BLaER1 treated with 17β-estradiol and CSF1 and Interleukin-3, amounts not matched to agents 10 nM and 100 nM (cell line): ENCODE measurements around the gene AAMP.
A peak's percentile ranks its signal among the peaks of the same experiment; 100 is the strongest.

Experiments used
- H3K27ac ChIP-seq, 11 experiments: shearing (Covaris generic); formaldehyde crosslinking; 2 replicates each; pipeline ENCODE4 v1.8.1; 2022
- H3K27me3 ChIP-seq, 11 experiments: shearing (Covaris generic); formaldehyde crosslinking; 2 replicates each; pipeline ENCODE4 v1.8.1; 2022
- H3K36me3 ChIP-seq, 11 experiments: shearing (Covaris generic); formaldehyde crosslinking; 2 replicates each; pipeline ENCODE4 v1.8.1; 2022
- H3K4me1 ChIP-seq, 10 experiments: shearing (Covaris generic); formaldehyde crosslinking; 2 replicates each; pipeline ENCODE4 v1.8.1; 2022
- H3K4me2 ChIP-seq, 11 experiments: shearing (Covaris generic); formaldehyde crosslinking; 2 replicates each; pipeline ENCODE4 v1.8.1; 2022
- H3K4me3 ChIP-seq, 10 experiments: shearing (Covaris generic); formaldehyde crosslinking; 2 replicates each; pipeline ENCODE4 v1.8.1; 2022
- H3K9ac ChIP-seq, 11 experiments: shearing (Covaris generic); formaldehyde crosslinking; 2 replicates each; pipeline ENCODE4 v1.8.1; 2022
- H3K9me3 ChIP-seq, 11 experiments: shearing (Covaris generic); formaldehyde crosslinking; replicated peaks in 1 of 11; 2 replicates each; pipeline ENCODE4 v1.8.1; 2022
- H4K20me1 ChIP-seq, 11 experiments: shearing (Covaris generic); formaldehyde crosslinking; 2 replicates each; pipeline ENCODE4 v1.8.1; 2022
- Cebpa-rat ChIP-seq, 11 experiments: shearing (Covaris generic); IDR thresholded peaks; 2 replicates each; pipeline ENCODE4 v1.8.1; 2022

The AAMP gene

DNA sequence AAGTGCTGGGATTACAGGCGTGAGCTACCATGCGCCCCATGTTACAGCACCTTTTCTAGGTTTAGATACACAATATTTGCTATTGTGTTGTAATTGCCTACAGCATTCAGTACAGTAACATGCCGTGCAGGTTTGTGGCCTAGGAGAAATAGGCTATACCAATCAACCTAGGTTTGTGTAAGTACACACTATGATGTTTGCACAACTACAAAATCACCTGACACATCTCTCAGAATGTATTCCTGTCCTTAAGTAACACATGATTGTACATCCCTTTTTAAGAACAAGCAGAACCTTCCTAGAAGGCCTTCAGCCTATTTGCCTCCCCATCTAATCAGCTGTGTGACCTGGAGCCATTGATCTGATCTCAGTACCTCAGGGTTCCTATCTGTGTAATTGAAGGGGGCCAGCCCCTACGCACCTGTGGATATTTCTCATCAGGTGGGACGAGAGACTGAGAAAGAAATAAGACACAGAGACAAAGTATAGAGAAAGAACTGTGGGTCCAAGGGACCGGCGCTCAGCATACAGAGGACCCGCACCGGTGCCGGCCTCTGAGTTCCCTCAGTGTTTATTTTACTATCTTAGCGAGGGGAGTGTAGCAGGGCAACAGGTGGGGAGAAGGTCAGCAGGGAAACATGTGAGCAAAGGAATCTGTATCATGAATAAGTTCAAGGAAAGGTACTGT is 41.1 kb upstream of the AAMP start:
- no peak overlapping the region for H3K4me3 ChIP-seq
- no peak overlapping the region for H3K9ac ChIP-seq
- no peak overlapping the region for H3K4me2 ChIP-seq
- H3K27me3 ChIP-seq, result no peaks in the 10 kb centered on the region
- H4K20me1 ChIP-seq, result no peaks in the 10 kb centered on the region
- no peaks in the 10 kb centered on the region for H3K9me3 ChIP-seq
- TF ChIP-seq Cebpa-rat (IDR thresholded peaks at IDR 0.05), result no peak
- H3K36me3 ChIP-seq, result no peaks in the 10 kb centered on the region
- no peak overlapping the region for H3K27ac ChIP-seq
- peaks cover 6 to 26% (median 17%) of the 10 kb centered on the region in 10 experiments; a peak in 18 of 20 replicates for H3K4me1 ChIP-seq

DNA sequence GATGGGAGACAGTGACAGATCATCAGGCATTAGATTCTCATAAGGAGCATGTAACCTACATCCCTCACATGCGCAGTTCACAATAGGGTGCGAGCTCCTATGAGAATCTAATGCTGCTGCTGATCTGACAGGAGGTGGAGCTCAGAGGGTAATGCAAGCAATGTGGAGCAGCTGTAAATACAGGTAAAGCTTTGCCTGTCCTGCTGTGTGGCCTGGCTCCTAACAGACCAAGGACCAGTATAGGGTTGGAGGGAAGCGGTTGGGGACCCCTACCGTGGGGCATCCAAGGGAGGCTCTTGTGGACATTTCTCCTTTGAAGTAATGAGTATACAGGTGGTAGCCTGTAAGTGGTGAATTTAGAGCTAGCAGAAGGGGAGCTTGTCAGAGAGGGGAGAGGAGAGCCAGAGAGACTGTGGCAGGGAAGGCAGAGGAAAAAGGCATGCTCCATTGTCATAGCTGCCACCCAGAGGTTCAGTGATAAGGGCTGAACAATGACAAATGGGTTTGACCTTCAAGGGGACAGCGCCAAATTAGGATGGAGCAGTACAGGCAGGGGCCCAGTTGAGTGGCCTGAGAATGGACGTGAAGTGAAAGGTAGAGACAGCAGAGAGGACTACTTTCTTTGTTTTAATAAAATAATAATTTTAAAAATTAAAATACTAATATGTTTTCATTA is 37.6 kb upstream of the AAMP start:
- TF ChIP-seq Cebpa-rat (IDR thresholded peaks at IDR 0.05), result no peak
- no peak overlapping the region for H3K27ac ChIP-seq
- H3K4me3 ChIP-seq, result no peak overlapping the region
- peaks cover 6 to 21% (median 14%) of the 10 kb centered on the region in 10 experiments; a peak in 18 of 20 replicates for H3K4me1 ChIP-seq
- H4K20me1 ChIP-seq, result no peaks in the 10 kb centered on the region
- H3K27me3 ChIP-seq, result no peaks in the 10 kb centered on the region
- no peaks in the 10 kb centered on the region for H3K9me3 ChIP-seq
- H3K36me3 ChIP-seq, result no peaks in the 10 kb centered on the region
- H3K4me2 ChIP-seq, result no peak overlapping the region; a peak in 1 of 22 replicates
- H3K9ac ChIP-seq, result no peak overlapping the region

DNA sequence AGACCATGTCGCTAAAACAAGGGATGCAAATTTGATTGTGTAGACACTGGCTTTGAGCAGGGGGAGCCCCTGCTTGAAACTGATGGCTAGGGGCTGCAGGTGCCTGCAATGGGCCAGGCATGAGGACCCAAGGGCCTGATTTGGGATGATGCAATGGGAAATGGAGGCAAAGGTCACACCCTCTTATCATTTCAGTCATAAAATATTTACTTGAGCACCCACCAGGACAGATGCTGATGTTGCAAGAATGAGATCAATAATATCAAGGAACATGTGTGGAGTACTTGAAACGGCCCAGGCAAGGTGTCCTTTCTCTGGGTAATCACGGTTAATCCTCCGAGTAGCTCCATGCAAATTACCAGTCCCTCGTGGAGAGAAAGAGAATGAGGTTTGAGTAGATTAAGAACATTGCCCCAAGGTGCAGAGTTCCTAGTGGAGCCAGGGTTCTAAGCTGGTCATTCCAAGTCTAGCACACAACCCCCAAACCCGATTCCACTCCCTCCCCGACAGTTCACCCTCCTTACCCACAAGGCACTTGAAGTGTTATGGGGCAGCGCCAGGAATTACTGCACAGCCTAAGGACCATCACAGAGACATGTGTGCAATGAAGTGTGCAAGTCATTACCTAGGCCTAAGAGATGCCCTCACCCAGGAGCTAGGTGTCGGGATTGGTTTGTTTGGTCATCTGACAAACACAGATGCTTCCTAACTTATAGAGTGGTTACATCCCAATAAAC is 36.4 kb upstream of the AAMP start:
- Histone ChIP-seq H3K36me3 (no peaks in the 10 kb centered on the region), H3K4me1 (peaks cover 6 to 32% (median 16%) of the 10 kb centered on the region in 10 experiments; a peak in 18 of 20 replicates), H4K20me1 (no peaks in the 10 kb centered on the region), H3K27me3 (no peaks in the 10 kb centered on the region), H3K27ac (no peak overlapping the region), H3K4me3 (no peak overlapping the region), H3K4me2 (peak overlapping the region in 1 of 11 experiments; percentile 7; a peak in 1 of 22 replicates), H3K9ac (no peak overlapping the region), H3K9me3 (no peaks in the 10 kb centered on the region)
- TF ChIP-seq Cebpa-rat (IDR thresholded peaks at IDR 0.05), result no peak

DNA sequence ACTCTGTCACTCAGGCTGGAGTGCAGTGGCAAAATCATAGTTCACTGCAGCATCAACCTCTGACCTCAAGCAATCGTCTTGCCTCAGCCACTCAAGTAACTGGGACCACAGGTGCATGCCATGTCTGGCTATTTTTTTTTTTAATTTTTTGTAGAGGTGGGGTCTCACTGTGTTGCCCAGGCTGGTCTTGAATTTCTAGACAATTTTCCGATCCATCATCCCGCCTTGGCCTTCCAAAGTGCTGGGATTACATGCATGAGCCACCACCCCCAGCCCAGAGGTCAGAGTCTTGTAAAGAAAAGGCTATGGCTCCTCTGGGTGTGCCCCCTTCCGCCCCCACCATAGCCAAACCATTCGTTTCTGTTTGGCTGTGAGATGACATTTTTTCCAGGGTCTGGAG is 35.4 kb upstream of the AAMP start:
- Histone ChIP-seq H3K9ac (no peak overlapping the region), H3K9me3 (no peaks in the 10 kb centered on the region), H3K4me3 (no peak overlapping the region), H3K4me1 (peaks cover 6 to 37% (median 16%) of the 10 kb centered on the region in 10 experiments; a peak in 18 of 20 replicates), H3K36me3 (no peaks in the 10 kb centered on the region), H3K27me3 (no peaks in the 10 kb centered on the region), H4K20me1 (no peaks in the 10 kb centered on the region), H3K4me2 (no peak overlapping the region), H3K27ac (no peak overlapping the region)
- TF ChIP-seq Cebpa-rat (IDR thresholded peaks at IDR 0.05), result no peak

DNA sequence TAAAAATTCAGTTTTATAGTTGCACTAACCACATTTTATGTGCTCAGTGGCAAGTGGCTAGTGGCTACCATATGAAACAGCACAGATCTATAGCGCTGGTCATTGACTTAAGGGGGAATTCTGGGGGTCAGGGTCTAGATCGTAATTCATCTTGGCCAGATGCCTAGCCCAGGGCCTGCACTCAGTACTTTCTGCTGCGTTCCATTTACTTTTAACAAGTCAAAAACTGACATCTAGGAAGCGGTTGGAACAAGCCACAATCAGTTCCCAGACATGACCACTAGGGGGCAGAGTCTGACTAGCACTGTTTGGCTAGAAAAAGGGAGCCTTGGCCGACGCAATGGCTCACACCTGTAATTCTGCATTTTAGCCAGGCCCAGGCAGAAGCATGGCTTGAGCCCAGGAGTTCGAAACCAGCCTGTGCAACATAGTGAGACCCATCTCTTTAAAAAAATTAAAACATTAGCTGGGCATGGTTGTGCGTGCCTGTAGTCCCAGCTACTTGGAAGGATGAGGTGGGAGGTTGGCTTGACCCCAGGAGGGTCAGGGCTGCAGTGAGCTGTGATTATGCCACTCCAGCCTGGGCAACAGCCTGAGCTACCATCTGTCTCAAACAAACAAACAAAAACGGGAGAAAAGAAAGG is 31.4 kb upstream of the AAMP start:
- Histone ChIP-seq H3K4me2 (peak overlapping the region in 2 of 11 experiments; percentile 47 to 49; a peak in 4 of 22 replicates), H3K9ac (peak overlapping the region in 7 of 11 experiments; percentile 24 to 62 (median 44); a peak in 6 of 22 replicates), H3K4me3 (no peak overlapping the region)

DNA sequence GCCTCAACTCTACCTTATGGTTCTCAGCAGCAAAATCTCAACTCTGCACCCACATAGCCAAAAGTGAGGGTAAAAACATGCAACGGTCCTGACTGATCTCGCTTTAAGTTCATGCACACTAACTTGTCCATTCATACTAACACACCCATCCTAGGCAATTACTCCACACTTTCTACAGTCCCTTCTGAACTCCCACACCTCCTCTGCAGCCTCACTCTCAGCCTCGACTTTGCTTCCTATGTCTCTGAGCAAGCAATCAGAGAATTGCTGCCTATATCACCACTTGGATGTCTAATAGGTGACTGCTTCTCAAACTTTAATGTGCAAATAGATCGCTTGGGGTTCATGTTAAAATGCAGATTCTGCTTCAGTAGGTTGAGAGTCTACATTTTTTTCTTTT is 30.2 kb upstream of the AAMP start:
- Histone ChIP-seq H3K27ac (no peak overlapping the region), H3K4me1 (peaks cover 0 to 25% (median 4%) of the 10 kb centered on the region in 10 experiments; a peak in 9 of 20 replicates), H3K27me3 (no peaks in the 10 kb centered on the region), H3K4me2 (no peak overlapping the region), H3K4me3 (no peak overlapping the region), H3K9me3 (no peaks in the 10 kb centered on the region), H3K36me3 (no peaks in the 10 kb centered on the region), H4K20me1 (no peaks in the 10 kb centered on the region), H3K9ac (no peak overlapping the region)
- no peak for TF ChIP-seq Cebpa-rat (IDR thresholded peaks at IDR 0.05)

More for the DNA sequence above, 31.4 kb upstream of the AAMP start:
- Histone ChIP-seq H3K36me3 (no peaks in the 10 kb centered on the region), H3K9me3 (no peaks in the 10 kb centered on the region), H3K27me3 (no peaks in the 10 kb centered on the region), H3K4me1 (peaks cover 0 to 25% (median 2%) of the 10 kb centered on the region in 10 experiments; a peak in 9 of 20 replicates), H3K27ac (peak overlapping the region in 2 of 11 experiments; percentile 42 to 46; a peak in 5 of 22 replicates), H4K20me1 (no peaks in the 10 kb centered on the region)
- TF ChIP-seq Cebpa-rat (IDR thresholded peaks at IDR 0.05), result no peak

DNA sequence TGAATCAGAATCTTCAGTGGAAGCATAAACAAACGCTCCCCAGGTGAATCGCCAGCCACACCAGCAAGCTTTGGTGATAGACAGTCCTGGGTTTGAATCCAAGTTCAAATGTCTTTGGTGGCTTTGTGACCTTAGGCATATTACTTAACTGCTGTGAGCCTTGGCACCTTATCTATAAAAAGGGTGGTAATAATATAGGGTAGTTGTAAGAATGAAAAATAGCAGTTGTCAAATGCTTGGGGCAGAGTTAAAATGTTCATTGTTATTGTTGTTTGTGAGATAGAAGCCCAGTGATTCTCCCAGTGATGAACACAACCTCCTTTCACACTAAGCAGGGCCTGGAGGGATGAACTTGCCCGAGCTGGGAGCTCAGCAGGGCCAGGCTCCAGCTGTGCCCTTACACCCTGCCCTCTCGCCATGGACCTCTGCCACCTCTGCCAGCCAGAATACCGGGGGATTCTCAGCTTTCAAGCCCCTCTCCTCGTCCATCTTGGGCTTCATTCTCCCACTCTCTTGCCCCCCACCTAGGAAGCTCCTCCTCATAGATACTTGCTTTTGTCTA is 28.5 kb upstream of the AAMP start:
- Histone ChIP-seq H3K9me3 (no peaks in the 10 kb centered on the region), H3K4me3 (no peak overlapping the region), H3K9ac (peak overlapping the region in 1 of 11 experiments; percentile 23; a peak in 1 of 22 replicates), H3K27ac (no peak overlapping the region), H3K36me3 (no peaks in the 10 kb centered on the region), H3K27me3 (no peaks in the 10 kb centered on the region), H3K4me1 (peaks cover 0 to 41% (median 13%) of the 10 kb centered on the region in 10 experiments; a peak in 13 of 20 replicates), H3K4me2 (peak overlapping the region in 2 of 11 experiments; percentile 0 to 50; a peak in 2 of 22 replicates), H4K20me1 (no peaks in the 10 kb centered on the region)
- TF ChIP-seq Cebpa-rat (IDR thresholded peaks at IDR 0.05), result no peak

DNA sequence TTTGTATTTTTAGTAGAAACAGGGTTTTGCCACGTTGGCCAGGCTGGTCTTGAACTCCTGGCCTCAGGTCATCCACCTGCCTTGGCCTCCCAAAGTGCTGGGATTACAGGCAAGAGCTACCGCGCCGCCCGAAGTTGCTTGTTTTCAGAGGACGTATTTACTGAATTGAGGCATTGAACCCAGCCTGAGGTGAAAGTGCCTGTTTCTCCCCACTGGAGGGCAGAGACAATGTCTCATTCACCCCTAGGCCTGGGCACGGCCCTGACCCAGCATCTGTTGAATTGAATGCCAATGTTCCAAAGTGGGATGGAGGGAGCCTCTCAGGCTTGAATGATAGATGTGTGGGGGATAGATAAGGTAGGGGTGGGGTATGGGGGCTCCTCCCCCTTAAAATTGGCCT is 26.9 kb upstream of the AAMP start:
- Histone ChIP-seq H4K20me1 (no peaks in the 10 kb centered on the region), H3K4me2 (no peak overlapping the region), H3K36me3 (no peaks in the 10 kb centered on the region), H3K4me1 (peaks cover 9 to 49% (median 28%) of the 10 kb centered on the region in 10 experiments; a peak in 19 of 20 replicates), H3K9me3 (no peaks in the 10 kb centered on the region), H3K27me3 (no peaks in the 10 kb centered on the region), H3K4me3 (no peak overlapping the region), H3K9ac (0 out of 22 replicates have a peak overlapping the region, but pooled peaks of 1 of the 11 experiments have one; percentile 5), H3K27ac (no peak overlapping the region)
- no peak for TF ChIP-seq Cebpa-rat (IDR thresholded peaks at IDR 0.05)
